GM12878 (cell line): ENCODE measurements around the gene SMARCB1. TPM values are rescaled to one million over a fixed set of nuclear protein-coding genes. Genes with fewer than 3 reads are reported as not detected.

Experiments
- ATAC-seq: fragments of 200-7000 bp; cut with Tn5 transposase; 3 replicates; pipeline ENCODE4 v1.9.1; 2020; ENCODE audit warnings: mild to moderate bottlenecking, moderate library complexity
- BruUV-seq: library from RNA; stranded (reverse); fragments of 400-500 nt; replicated peaks from 2 replicates; lab custom pipeline; 2021; lab: Mats Ljungman, UMichigan
- CTCF ChIA-PET: fragments of 300-600 bp; sonication (Branson Sonifier 250); formaldehyde crosslinking; extraction: SDS; loops from one replicate; lab custom pipeline; 2021; ENCODE audit warnings: inconsistent platforms; lab: Yijun Ruan, JAX
- POLR2A ChIA-PET: fragments of 350-600 bp; formaldehyde crosslinking; extraction: SDS; loops from one replicate; lab custom pipeline; 2021; ENCODE audit warnings: inconsistent platforms; lab: Charles Lee
- RAD21 ChIA-PET: fragments of 300-600 bp; sonication (Branson Sonifier 250); formaldehyde crosslinking; loops from one replicate; lab custom pipeline; 2023; ENCODE audit warnings: antibody characterized with exemption; ENCODE audit not compliant: unreplicated experiment; lab: Charles Lee
- SMC1A ChIA-PET: fragments of 300-600 bp; sonication (Branson Sonifier 250); formaldehyde crosslinking; loops from one replicate; lab custom pipeline; 2023; ENCODE audit not compliant: unreplicated experiment, uncharacterized antibody; lab: Charles Lee
- DNase-seq: peaks from one replicate; pipeline ENCODE4 v3.0.0-alpha.2; 2011; ENCODE audit warnings: low read depth, low spot score
- FAIRE-seq: peaks from 3 replicates; lab custom pipeline; 2011; peaks lifted over from hg19 to GRCh38; lab: Jason Lieb, UNC
- H2AFZ ChIP-seq: 2 replicates; pipeline ENCODE4 v1.6.0; 2011; ENCODE audit warnings: low read depth, low read length, control low read depth; ENCODE audit not compliant: control insufficient read depth
- H3K27ac ChIP-seq: 2 replicates; pipeline ENCODE4 v1.5.1; 2011; ENCODE audit warnings: control low read depth; ENCODE audit not compliant: control insufficient read depth, insufficient read depth
- H3K27me3 ChIP-seq, 2 experiments: replicated peaks in 1 of 2; 2 replicates each; pipeline versions ENCODE4 v1.6.0 to v1.6.1; 2011; ENCODE audit warnings: low read length in 1 of 2; ENCODE audit not compliant: control insufficient read depth in 2 of 2, insufficient read depth in 2 of 2
- H3K36me3 ChIP-seq, 2 experiments: 2 replicates each; pipeline ENCODE4 v1.5.1; 2011; ENCODE audit warnings: low read length in 1 of 2; ENCODE audit not compliant: control insufficient read depth in 2 of 2, insufficient read depth in 2 of 2
- H3K4me1 ChIP-seq: 2 replicates; pipeline ENCODE4 v1.6.1; 2011; ENCODE audit warnings: mild to moderate bottlenecking, low read length, moderate library complexity, mixed read lengths; ENCODE audit not compliant: control insufficient read depth, insufficient read depth
- H3K4me2 ChIP-seq: 2 replicates; pipeline ENCODE4 v1.6.0; 2011; ENCODE audit warnings: control low read depth; ENCODE audit not compliant: control insufficient read depth, insufficient read depth
- H3K4me3 ChIP-seq: fragments of 200-600 bp; sonication (generic); 2 replicates; pipeline ENCODE4 v1.5.1; 2016
- H3K79me2 ChIP-seq: 2 replicates; pipeline ENCODE4 v1.6.0; 2011; ENCODE audit warnings: low read length; ENCODE audit not compliant: control insufficient read depth, insufficient read depth
- H3K9ac ChIP-seq: 2 replicates; pipeline ENCODE4 v1.8.0; 2011; ENCODE audit warnings: low read length, control low read depth, mixed read lengths; ENCODE audit not compliant: control insufficient read depth, insufficient read depth
- H3K9me3 ChIP-seq: replicated peaks from 3 replicates; pipeline ENCODE4 v1.5.1; 2011; ENCODE audit warnings: mild to moderate bottlenecking, low read length; ENCODE audit not compliant: control insufficient read depth, insufficient read depth
- H4K20me1 ChIP-seq: 2 replicates; pipeline ENCODE4 v1.6.0; 2011; ENCODE audit not compliant: control insufficient read depth, insufficient read depth
- CHD2 ChIP-seq: IDR thresholded peaks from 2 replicates; pipeline ENCODE4 v1.6.1; 2011; ENCODE audit warnings: low read depth, low read length, improper control_type of control experiment, borderline replicate concordance
- CREM ChIP-seq: IDR thresholded peaks from 2 replicates; pipeline ENCODE4 v1.6.1; 2014; ENCODE audit warnings: antibody characterized with exemption, low read depth
- EED ChIP-seq: sonication (generic); IDR thresholded peaks from 2 replicates; pipeline ENCODE4 v1.6.1; 2016; ENCODE audit warnings: antibody characterized with exemption, low read depth
- EGR1 ChIP-seq, 2 experiments: IDR thresholded peaks; 1 replicate in 1 of 2; 2 replicates in 1 of 2; pipeline ENCODE4 v1.6.1; 2011 to 2012; ENCODE audit warnings: low read depth in 2 of 2, low read length in 2 of 2, borderline replicate concordance in 1 of 2, mild to moderate bottlenecking in 1 of 2, moderate library complexity in 1 of 2
- ELK1 ChIP-seq: IDR thresholded peaks from 2 replicates; pipeline ENCODE4 v1.6.1; 2012; ENCODE audit warnings: low read depth, low read length, improper control_type of control experiment
- ETV6 ChIP-seq, 2 experiments: fragments of 450-650 bp in 1 of 2; IDR thresholded peaks in 1 of 2; conservative IDR thresholded peaks in 1 of 2; 2 replicates each; pipeline ENCODE4 v1.6.1; 2014; ENCODE audit warnings: antibody characterized with exemption in 1 of 2, borderline replicate concordance in 1 of 2, low read depth in 1 of 2, mild to moderate bottlenecking in 1 of 2, moderate library complexity in 1 of 2
- HDAC2 ChIP-seq: fragments of 200-600 bp; sonication (generic); IDR thresholded peaks from 2 replicates; pipeline ENCODE4 v1.6.1; 2017
- KLF5 ChIP-seq: fragments of 450-650 bp; IDR thresholded peaks from 2 replicates; pipeline ENCODE4 v1.6.1; 2014; ENCODE audit warnings: mild to moderate bottlenecking; ENCODE audit not compliant: partially characterized antibody
- NFYB ChIP-seq: IDR thresholded peaks from 2 replicates; pipeline ENCODE4 v1.6.1; 2011; ENCODE audit warnings: low read depth, mild to moderate bottlenecking, low read length, improper control_type of control experiment, moderate library complexity; ENCODE audit not compliant: insufficient read depth
- NR2C1 ChIP-seq: fragments of 450-650 bp; IDR thresholded peaks from 2 replicates; pipeline ENCODE4 v1.6.1; 2017; ENCODE audit warnings: antibody characterized with exemption, mild to moderate bottlenecking, moderate library complexity
- POU2F2 ChIP-seq: IDR thresholded peaks from 3 replicates; pipeline ENCODE4 v1.6.1; 2011; ENCODE audit warnings: low read depth, mild to moderate bottlenecking, low read length, borderline replicate concordance
- RAD21 ChIP-seq: IDR thresholded peaks from 2 replicates; pipeline ENCODE4 v1.6.1; 2011; ENCODE audit warnings: mild to moderate bottlenecking, low read depth, low read length, moderate library complexity; ENCODE audit not compliant: insufficient read depth
- RB1 ChIP-seq: fragments of 450-650 bp; formaldehyde crosslinking; IDR thresholded peaks from 2 replicates; pipeline ENCODE4 v1.6.1; 2017; ENCODE audit warnings: mild to moderate bottlenecking, borderline replicate concordance
- RBBP5 ChIP-seq: fragments of 200-600 bp; sonication (generic); conservative IDR thresholded peaks from 2 replicates; pipeline ENCODE4 v1.6.1; 2016
- SMC3 ChIP-seq: IDR thresholded peaks from 2 replicates; pipeline ENCODE4 v1.6.1; 2011; ENCODE audit warnings: low read length, improper control_type of control experiment, borderline replicate concordance
- STAT3 ChIP-seq: IDR thresholded peaks from 2 replicates; pipeline ENCODE4 v1.6.1; 2011; ENCODE audit warnings: low read depth, low read length, improper control_type of control experiment
- ZNF217 ChIP-seq: fragments of 450-650 bp; IDR thresholded peaks from 2 replicates; pipeline ENCODE4 v1.6.1; 2017; ENCODE audit warnings: antibody characterized with exemption, mild to moderate bottlenecking
- ZNF622 ChIP-seq: fragments of 450-650 bp; IDR thresholded peaks from 2 replicates; pipeline ENCODE4 v1.6.1; 2017; ENCODE audit warnings: mild to moderate bottlenecking, inconsistent platforms
- WGBS: methylation state at CpG from one replicate; pipeline ENCODE4 v1.1.6; 2016; ENCODE audit warnings: low lambda C conversion rate; ENCODE audit not compliant: insufficient replicate concordance, insufficient coverage; ENCODE audit errors: missing lambda C conversion rate; 5-methylcytosine and 5-hydroxymethylcytosine counted together
- in situ Hi-C: fragments of 300-500 bp; cut with MboI; formaldehyde crosslinking; loops from 9 replicates; pipeline ENCODE4 v1.14.3; 2018; ENCODE audit warnings: mixed read lengths
- intact Hi-C: fragments of 100-400 bp; cut with micrococcal nuclease; formaldehyde crosslinking; loops from one replicate; pipeline ENCODE4 v1.14.2; 2022; ENCODE audit not compliant: unreplicated experiment
- polyA plus RNA-seq, 11 experiments: library from polyadenylated mRNA; depleted of rRNA in 4 of 11; unstranded in 6 of 11; stranded (reverse) in 5 of 11; fragments of >200 nt; fragmentation: Nextera tagmentation in 4 of 11; fragmentation: Illumina TruSeq in 1 of 11; extraction: Ambion mirVana in 4 of 11; extraction: Trizol in 1 of 11; gene quantifications; 1 replicate in 1 of 11; 2 replicates in 10 of 11; pipeline versions ENCODE4 v1.2.1 to v1.2.3, GENCODE V29; 2011 to 2016; ENCODE audit warnings: inconsistent platforms in 2 of 11, missing spikeins in 2 of 11, low read depth in 1 of 11
- total RNA-seq, 4 experiments: library from RNA; depleted of rRNA in 3 of 4; stranded (reverse); fragments of >200 nt in 3 of 4; fragmentation: Illumina TruSeq in 1 of 4; extraction: Trizol in 1 of 4; gene quantifications; 2 replicates each; pipeline versions ENCODE4 v1.2.1 to v1.2.3, GENCODE V29; 2013 to 2021
- TF ChIP-seq, protein P1 (sequence below): IDR thresholded peaks from 2 replicates; pipeline ENCODE4 v1.6.1; 2012; ENCODE audit warnings: low read length, inconsistent platforms

Gene SMARCB1
- total and polyA plus RNA-seq, 10 of the 15 experiments (the other 5 are each of a cell fraction or from before 2014, with no cell fraction given), result 9.1 to 215 (median 183) TPM

DNA sequence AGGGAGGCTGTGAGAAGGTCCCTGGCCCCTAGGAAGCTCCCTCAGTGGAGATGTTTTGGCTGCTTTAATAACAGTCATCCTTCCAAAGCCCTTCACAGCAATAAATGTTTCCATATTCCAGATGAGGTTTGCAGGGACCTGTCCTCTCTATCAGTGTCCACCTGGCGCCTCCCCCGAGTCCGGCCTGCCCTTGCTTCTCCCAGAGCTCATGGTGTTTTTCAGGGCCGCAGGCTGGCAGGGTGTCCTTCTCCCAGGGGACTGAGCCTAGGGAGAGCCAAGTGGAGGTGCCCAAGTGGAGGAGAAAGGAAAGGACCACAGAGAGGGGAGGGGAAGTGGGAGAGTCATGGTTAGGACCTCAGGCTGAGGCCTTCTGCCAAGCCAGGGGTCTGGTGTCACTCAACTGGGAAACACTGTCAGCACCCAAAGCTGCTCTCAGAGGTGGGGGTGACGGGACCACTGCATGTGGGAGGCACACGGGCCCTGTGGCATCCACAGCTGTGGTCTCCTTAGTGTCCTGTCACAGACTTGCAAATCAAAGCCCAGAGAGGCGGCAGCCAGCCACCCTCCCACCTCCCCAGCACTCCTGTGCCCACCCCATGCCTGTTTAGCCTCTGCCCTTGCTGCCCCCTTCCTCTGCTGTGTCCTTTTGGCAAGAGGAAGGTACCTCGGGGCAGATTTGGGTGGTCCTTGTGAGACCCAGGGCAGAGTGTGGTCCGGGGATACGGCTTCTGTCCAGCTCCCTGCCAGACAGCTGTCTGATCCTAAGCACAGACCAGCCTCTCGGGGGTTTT is 45.7 kb downstream of the SMARCB1 start:
- 87% methylated on average over 11 of the region's 11 CpGs for WGBS
- no peak for FAIRE-seq
- no peak for DNase-seq
- Histone ChIP-seq H3K9me3 (no peaks in the 10 kb centered on the region), H3K27ac (no peak overlapping the region), H3K36me3 (peaks cover 30 to 53% of the 10 kb centered on the region in 2 experiments), H3K4me2 (no peak overlapping the region), H3K4me1 (peaks cover 6% of the 10 kb centered on the region), H2AFZ (no peak overlapping the region), H4K20me1 (peaks cover 2% of the 10 kb centered on the region; the same call in 1 of the 2 replicates), H3K4me3 (no peak overlapping the region), H3K27me3 (no peaks in the 10 kb centered on the region), H3K9ac (no peak overlapping the region), H3K79me2 (peaks cover 2% of the 10 kb centered on the region)
- intact Hi-C loops (no loop called here), in situ Hi-C loops (no loop called here)
- ATAC-seq, result no peak
- BruUV-seq, result no TSS peak
- POLR2A ChIA-PET, result interaction anchor here (1.0 kb wide), 1 partner anchor 11 kb away, joined by 3 read pairs; no protein-coding TSS in a partner anchor
- SMC1A ChIA-PET, result no interaction called here
- TF ChIP-seq HDAC2, result no peak
- TF ChIP-seq EGR1 (IDR thresholded peaks at IDR 0.05; ENCODE audit: borderline replicate concordance in 1 of 2, low read depth in 2 of 2, low read length in 2 of 2), result no peak
- TF ChIP-seq CHD2, result no peak
- TF ChIP-seq RAD21, result no peak
- TF ChIP-seq SMC3, result no peak
- TF ChIP-seq ZNF622, result no peak
- no peak for TF ChIP-seq NFYB
- no peak for TF ChIP-seq KLF5
- TF ChIP-seq RBBP5, result no peak
- TF ChIP-seq RB1, result no peak
- no peak for TF ChIP-seq ETV6 (conservative IDR thresholded peaks at IDR 0.05 in 1 of 2, IDR thresholded peaks at IDR 0.05 in 1 of 2; ENCODE audit: borderline replicate concordance in 1 of 2, low read depth in 1 of 2)
- TF ChIP-seq CREM, result no peak
- TF ChIP-seq, protein P1, sequence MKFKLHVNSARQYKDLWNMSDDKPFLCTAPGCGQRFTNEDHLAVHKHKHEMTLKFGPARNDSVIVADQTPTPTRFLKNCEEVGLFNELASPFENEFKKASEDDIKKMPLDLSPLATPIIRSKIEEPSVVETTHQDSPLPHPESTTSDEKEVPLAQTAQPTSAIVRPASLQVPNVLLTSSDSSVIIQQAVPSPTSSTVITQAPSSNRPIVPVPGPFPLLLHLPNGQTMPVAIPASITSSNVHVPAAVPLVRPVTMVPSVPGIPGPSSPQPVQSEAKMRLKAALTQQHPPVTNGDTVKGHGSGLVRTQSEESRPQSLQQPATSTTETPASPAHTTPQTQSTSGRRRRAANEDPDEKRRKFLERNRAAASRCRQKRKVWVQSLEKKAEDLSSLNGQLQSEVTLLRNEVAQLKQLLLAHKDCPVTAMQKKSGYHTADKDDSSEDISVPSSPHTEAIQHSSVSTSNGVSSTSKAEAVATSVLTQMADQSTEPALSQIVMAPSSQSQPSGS, result no peak
- no peak for TF ChIP-seq EED
- no peak for TF ChIP-seq POU2F2
- no peak for TF ChIP-seq STAT3
- no peak for TF ChIP-seq ELK1
- TF ChIP-seq NR2C1, result no peak
- no peak for TF ChIP-seq ZNF217
- RAD21 ChIA-PET, result no interaction called here
- CTCF ChIA-PET, result interaction anchor here (1.1 to 1.2 kb wide), 2 partner anchors 19 to 65 kb away, joined by 3 read pairs; partner anchors contain the start of gene CHCHD10
